ENCODE measurements around the gene DEAF1.

DNA sequence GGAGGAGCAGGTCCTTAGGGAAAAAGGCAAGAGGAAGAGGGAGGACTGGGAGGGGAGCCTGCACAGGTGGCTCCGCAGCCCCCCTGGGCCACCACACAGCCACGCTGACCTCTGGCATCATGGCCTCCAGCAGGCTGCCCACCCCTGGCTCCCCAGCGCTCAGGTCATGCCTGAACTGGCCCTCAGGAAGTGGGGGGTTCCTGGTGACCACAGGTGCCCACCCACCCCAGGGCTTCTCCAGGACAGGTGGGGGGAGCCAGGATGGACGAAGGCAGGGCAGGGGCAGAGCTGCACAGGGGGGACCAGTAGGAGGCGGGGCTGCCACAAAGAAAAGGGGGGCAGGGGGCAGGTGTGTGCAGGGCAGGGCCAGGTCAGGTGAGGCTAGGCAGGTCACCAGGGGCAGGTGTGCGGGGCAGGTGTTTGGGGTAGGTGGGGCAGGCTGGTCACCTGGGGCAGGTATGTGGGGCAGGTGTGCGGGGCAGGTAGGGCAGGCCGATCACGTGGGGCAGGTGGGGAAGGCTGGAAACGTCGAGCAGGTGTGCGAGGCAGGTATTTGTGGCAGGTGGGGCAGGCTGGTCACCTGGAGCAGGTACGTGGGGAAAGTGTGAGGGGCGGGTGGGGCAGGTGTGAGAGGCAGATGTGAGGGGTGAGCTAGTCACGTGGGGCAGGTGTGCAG lies 997 bp downstream of the DEAF1 start:
- TF ChIP-seq, protein P1, sequence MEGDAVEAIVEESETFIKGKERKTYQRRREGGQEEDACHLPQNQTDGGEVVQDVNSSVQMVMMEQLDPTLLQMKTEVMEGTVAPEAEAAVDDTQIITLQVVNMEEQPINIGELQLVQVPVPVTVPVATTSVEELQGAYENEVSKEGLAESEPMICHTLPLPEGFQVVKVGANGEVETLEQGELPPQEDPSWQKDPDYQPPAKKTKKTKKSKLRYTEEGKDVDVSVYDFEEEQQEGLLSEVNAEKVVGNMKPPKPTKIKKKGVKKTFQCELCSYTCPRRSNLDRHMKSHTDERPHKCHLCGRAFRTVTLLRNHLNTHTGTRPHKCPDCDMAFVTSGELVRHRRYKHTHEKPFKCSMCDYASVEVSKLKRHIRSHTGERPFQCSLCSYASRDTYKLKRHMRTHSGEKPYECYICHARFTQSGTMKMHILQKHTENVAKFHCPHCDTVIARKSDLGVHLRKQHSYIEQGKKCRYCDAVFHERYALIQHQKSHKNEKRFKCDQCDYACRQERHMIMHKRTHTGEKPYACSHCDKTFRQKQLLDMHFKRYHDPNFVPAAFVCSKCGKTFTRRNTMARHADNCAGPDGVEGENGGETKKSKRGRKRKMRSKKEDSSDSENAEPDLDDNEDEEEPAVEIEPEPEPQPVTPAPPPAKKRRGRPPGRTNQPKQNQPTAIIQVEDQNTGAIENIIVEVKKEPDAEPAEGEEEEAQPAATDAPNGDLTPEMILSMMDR (IDR thresholded peaks at IDR 0.05) = no peak
- TF ChIP-seq EP300 (IDR thresholded peaks at IDR 0.05) = no peak
